Vagina (tissue), 2 donors: ENCODE measurements around the gene FGF14.

Source experiments
- CTCF ChIP-seq, 3 experiments: fragments of 450-650 bp in 2 of 3; fragments of 200-600 bp in 1 of 3; sonication (generic) in 1 of 3; IDR thresholded peaks; one replicate each; pipeline ENCODE4 v1.5.1; 2017 to 2019; ENCODE audit warnings: antibody characterized with exemption in 3 of 3, mild to moderate bottlenecking in 2 of 3, moderate library complexity in 2 of 3
- POLR2A ChIP-seq, 2 donors: fragments of 450-650 bp; IDR thresholded peaks; one replicate each; pipeline ENCODE4 v1.6.1; 2017; ENCODE audit warnings: antibody characterized with exemption in 2 of 2, mild to moderate bottlenecking in 2 of 2, moderate library complexity in 2 of 2
- POLR2AphosphoS5 ChIP-seq, 2 donors: sonication (generic); formaldehyde crosslinking; IDR thresholded peaks; one replicate each; pipeline ENCODE4 v1.9.0; 2017; ENCODE audit warnings: antibody characterized with exemption in 2 of 2, mild to moderate bottlenecking in 2 of 2, low read depth in 1 of 2; ENCODE audit not compliant: insufficient read depth in 1 of 2

GRCh38 chr13:102267191-102267590 lies 134.7 kb downstream of the FGF14 start:
- TF ChIP-seq CTCF (IDR thresholded peaks at IDR 0.05): no peak
- no peak for TF ChIP-seq POLR2A (IDR thresholded peaks at IDR 0.05)
- no peak for TF ChIP-seq POLR2AphosphoS5 (IDR thresholded peaks at IDR 0.05; ENCODE audit: insufficient read depth in 1 of 2, low read depth in 1 of 2)
